Uterus (tissue), 2 donors: ENCODE measurements around the gene TFF3.

Experiments
- POLR2A ChIP-seq, 2 donors: fragments of 450-650 bp; IDR thresholded peaks; one replicate each; pipeline ENCODE4 v1.6.1; 2016; ENCODE audit warnings: antibody characterized with exemption in 2 of 2, mild to moderate bottlenecking in 1 of 2, moderate library complexity in 1 of 2
- TF ChIP-seq, protein P1 (sequence below), 4 experiments: fragments of 200-600 bp in 2 of 4; fragments of 450-650 bp in 2 of 4; sonication (generic) in 2 of 4; IDR thresholded peaks; one replicate each; pipeline ENCODE4 v1.5.1; 2016 to 2019; ENCODE audit warnings: antibody characterized with exemption in 4 of 4, mild to moderate bottlenecking in 2 of 4, moderate library complexity in 1 of 4

DNA sequence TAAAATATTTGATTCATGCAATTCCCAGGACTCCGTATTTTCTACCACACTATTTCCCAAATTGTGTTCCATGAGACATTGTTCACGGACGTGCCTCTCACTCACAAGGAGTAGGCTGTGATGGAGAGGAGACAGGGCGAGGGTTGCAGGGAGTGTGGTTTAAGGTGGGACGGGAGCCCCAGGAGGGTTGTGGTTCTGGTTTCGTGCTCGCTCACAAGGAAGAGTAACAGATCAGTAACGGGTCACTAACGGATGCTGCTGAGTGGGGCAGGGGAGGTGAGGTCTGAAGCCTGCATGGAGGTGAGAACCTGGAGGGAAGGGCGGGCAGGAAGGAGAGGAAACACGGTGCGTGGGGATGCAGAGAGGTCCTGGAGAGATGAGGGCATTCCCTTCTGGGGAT, 28.8 kb downstream of the TFF3 start:
- TF ChIP-seq, protein P1, sequence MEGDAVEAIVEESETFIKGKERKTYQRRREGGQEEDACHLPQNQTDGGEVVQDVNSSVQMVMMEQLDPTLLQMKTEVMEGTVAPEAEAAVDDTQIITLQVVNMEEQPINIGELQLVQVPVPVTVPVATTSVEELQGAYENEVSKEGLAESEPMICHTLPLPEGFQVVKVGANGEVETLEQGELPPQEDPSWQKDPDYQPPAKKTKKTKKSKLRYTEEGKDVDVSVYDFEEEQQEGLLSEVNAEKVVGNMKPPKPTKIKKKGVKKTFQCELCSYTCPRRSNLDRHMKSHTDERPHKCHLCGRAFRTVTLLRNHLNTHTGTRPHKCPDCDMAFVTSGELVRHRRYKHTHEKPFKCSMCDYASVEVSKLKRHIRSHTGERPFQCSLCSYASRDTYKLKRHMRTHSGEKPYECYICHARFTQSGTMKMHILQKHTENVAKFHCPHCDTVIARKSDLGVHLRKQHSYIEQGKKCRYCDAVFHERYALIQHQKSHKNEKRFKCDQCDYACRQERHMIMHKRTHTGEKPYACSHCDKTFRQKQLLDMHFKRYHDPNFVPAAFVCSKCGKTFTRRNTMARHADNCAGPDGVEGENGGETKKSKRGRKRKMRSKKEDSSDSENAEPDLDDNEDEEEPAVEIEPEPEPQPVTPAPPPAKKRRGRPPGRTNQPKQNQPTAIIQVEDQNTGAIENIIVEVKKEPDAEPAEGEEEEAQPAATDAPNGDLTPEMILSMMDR (IDR thresholded peaks at IDR 0.05) = no peak
- no peak for TF ChIP-seq POLR2A (IDR thresholded peaks at IDR 0.05)
